ENCODE measurements around the gene XRCC5.

The XRCC5 gene

DNA sequence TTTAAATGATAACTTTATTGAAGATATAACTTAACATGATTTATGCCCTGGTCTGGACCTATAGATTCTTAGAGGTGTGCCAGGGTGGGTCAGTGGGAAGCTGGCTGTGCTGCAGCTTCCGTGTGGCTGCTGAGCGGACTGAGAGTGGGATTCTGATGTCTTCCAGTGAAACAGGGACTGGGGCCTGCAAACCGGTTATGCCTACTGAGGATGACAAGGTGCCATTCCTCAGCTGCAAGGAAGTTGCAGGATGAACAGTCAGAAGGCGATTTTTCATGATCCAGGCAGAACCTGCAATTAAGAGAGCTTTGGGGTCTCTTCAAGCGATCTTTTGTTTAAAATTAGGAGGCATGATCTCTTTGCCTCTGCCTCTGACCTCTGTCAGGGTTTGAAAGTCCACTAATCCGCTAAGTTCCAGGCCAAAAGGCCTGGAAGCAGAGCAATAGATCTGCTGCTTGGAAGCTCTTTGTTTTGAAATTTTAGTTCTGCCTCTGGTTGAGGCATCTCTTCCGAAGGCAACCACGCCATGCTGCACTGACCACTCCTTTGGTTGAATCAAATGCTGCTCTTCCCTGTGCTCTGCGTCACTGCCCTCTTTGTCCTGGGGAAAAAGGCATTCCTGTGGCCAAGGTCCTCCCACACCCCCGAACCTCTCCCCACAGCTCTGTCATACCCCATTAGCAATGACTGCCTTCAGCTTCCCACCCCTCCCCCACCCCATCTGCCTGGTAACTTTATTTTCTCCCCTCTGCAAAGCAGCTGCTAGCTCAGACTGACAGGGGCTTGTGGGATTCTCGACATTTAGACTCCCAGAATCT is 25.5 kb upstream of the XRCC5 start:
- in situ Hi-C loops (cut with MboI; ENCODE audit: low sequenced_read_pairs) = no loop called here

DNA sequence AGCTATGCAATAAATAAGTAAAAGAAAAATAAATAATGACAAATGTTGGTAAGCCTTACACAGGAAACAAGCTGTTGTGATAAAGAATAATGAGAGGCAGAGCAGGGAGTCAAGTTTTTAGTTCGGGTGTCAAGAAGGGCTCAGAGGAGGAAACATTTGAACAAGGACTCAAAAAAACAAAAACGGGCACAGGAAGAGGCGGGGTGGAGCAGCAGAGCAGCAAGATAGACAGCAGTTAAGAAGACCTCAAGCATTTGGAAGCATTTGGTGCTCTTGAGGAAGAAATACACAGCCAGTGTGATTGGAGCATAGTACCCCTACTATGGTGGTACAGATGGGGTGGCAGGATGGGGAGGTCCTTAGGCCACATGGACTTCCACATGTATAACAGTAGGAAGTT is 24.6 kb upstream of the XRCC5 start:
- in situ Hi-C loops (cut with MboI; ENCODE audit: low sequenced_read_pairs) = no loop called here

GRCh38 chr2:216086207-216086893 is 22.8 kb upstream of the XRCC5 start:
- in situ Hi-C loops (cut with MboI; ENCODE audit: low sequenced_read_pairs) = no loop called here

GRCh38 chr2:216090369-216090786 is 18.8 kb upstream of the XRCC5 start:
- in situ Hi-C loops (cut with MboI; ENCODE audit: low sequenced_read_pairs) = no loop called here

GRCh38 chr2:216092646-216093045 is 16.5 kb upstream of the XRCC5 start:
- in situ Hi-C loops (cut with MboI; ENCODE audit: low sequenced_read_pairs) = no loop called here

GRCh38 chr2:216094701-216095100 is 14.4 kb upstream of the XRCC5 start:
- in situ Hi-C loops (cut with MboI; ENCODE audit: low sequenced_read_pairs) = no loop called here

DNA sequence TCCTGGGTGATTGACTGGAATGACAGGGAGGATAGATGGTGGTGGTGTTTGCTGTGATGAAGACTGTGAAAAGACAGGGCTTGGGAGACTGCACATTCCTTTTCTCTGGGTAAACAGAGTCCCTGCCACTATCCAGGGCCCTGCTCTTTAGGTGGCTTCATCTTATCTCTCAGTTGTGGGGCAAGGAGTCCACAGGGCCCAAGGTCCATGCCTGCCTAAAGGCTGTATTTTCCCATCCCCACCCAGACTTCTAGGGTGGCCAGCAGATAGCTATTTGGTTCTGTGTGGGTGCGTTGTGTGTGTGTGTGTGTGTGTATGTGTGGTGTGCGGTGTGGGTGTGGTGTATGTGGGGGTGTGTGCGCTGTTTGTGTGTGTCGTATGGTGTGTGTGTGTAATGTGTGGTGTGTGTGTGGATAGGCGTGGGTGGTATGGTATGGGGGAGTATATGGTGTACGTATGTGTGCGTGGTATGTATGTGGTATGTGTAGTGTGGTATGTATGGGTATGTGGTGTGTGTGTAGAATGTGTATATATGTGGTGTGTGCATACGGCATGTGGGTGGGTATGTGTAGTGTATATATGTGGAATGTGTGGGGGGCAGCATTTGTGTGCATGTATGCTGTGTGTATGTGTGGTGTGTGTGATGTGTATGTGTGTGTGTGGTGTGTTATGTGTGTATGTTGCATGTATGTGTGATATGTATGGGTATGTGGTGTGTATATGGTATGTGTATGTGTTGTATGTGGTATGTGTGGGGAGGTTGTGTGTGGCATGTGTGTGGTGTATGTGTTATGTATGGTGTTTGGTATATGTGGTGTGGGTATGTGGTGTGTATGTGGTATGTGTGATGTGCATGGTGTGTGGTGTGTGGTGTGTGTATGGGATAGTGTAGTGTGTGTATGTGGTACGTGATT is 10.5 kb upstream of the XRCC5 start:
- in situ Hi-C loops (cut with MboI; ENCODE audit: low sequenced_read_pairs) = no loop called here

GRCh38 chr2:216101109-216101508 is 8.0 kb upstream of the XRCC5 start:
- in situ Hi-C loops (cut with MboI; ENCODE audit: low sequenced_read_pairs) = loop anchor here (25.0 kb wide), 1 partner anchor 311 kb away; the partner anchor contains the start of gene SMARCAL1

DNA sequence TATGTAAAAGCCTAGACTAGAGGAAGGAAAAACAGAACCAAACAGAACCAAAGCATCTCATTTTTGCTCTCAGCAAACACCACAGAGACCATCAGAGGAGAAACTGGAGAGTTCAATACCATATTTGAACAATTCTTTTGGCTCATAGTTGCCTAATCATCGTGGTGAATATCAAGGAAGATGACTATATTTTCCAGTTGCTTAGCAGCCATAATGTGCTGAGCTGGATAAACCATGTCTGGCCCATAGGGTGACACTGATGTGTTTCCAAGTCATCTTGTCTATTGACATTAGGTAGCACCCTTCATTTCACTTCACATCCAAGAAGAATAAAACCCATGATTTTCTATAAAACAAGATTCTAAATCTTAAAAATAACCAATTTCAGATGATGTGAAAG is 5.9 kb upstream of the XRCC5 start:
- in situ Hi-C loops (cut with MboI; ENCODE audit: low sequenced_read_pairs) = loop anchor here (25.0 kb wide), 1 partner anchor 309 kb away; the partner anchor contains the start of gene SMARCAL1

GRCh38 chr2:216104691-216105090 is 4.5 kb upstream of the XRCC5 start:
- in situ Hi-C loops (cut with MboI; ENCODE audit: low sequenced_read_pairs) = loop anchor here (25.0 kb wide), 1 partner anchor 308 kb away; the partner anchor contains the start of gene SMARCAL1

DNA sequence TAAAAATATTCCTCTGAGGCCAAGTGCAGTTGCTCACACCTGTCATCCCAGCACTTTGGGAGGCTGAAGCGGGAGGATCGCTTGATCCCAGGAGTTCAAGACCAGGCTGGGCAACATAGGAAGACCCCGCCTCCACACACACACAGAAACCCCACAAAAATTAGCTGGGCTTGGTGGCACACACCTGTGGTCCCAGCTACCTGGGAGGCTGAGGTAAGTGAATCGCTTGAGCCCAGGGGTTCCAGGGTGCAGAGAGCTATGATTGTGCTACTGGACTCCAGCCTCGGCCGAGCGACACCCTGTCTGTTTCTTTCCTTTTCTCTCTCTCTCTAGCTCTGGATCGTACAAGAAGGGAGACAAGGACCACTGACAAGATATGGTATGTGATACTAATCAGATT is 1.8 kb upstream of the XRCC5 start:
- in situ Hi-C loops (cut with MboI; ENCODE audit: low sequenced_read_pairs) = loop anchor here (25.0 kb wide), 1 partner anchor 305 kb away; the partner anchor contains the start of gene SMARCAL1

- in situ Hi-C loops (cut with MboI; ENCODE audit: low sequenced_read_pairs) = loop anchor here (25.0 kb wide), 1 partner anchor 305 kb away; the partner anchor contains the start of gene SMARCAL1
These were observed 1.4 kb upstream of the XRCC5 start for GRCh38 chr2:216107760-216108159.

DNA sequence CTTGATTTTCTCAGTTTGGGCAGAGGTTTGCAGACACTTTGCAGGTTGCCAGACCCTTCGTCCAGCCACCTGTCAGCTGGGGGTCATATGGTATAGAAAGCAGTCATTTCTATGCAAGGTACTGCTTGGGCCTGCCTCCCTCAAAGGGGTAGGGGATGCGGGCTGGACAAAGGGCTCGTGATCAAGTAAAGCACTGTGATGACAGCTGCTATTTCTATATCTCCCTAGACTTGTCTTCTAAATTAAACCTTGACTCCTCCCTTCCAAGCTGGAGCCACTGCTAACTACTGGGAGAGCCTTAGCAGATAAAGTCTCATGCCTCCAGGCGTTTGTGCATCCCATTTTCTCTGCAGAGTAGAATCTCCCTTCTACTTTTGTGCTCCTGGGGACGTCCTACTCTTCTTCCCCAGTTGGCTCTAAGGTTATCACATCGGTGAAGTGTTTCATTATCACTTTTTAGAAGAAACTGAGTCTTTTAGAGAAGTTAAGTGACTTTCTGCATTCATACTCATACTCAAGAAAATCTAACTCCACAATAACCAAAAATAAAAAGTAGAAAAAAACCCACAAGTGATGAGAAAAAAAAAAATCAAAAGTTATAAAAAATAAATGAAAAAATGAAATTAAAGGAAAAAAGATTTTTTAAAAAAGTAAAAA is 710 bp upstream of the XRCC5 start:
- in situ Hi-C loops (cut with MboI; ENCODE audit: low sequenced_read_pairs) = loop anchor here (25.0 kb wide), 1 partner anchor 304 kb away; the partner anchor contains the start of gene SMARCAL1

DNA sequence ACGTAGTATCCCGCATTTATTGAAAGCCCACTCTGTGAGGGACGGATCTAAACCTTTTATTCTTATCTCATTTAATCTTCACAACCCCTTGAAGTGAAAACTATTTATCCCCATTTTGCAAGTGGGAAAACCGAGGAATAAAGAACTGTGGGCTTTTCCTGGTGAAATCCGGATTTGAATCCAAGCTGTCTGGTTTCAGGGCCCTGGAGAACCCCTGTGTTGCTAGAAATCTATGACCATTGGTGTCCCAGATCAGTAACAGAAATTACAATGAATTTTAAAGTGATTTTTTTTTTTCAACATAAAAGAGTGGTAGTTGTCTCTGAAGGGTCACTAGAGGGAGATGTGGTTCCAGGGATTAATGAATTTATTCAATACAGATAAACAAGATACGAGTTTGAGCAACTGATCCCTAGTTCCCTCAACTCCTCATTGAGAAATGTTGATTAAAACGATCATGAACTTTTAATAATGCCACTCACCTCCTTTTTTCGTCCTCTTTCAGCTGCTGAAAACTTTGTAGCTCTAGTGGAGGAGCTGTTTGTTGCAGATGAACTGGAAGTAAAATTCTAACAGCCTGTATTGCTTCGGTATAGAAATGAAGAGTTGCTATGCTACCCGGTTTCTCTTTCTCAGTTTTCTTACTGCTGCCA is 940 bp downstream of the XRCC5 start:
- in situ Hi-C loops (cut with MboI; ENCODE audit: low sequenced_read_pairs) = loop anchor here (25.0 kb wide), 1 partner anchor 302 kb away; the partner anchor contains the start of gene SMARCAL1

DNA sequence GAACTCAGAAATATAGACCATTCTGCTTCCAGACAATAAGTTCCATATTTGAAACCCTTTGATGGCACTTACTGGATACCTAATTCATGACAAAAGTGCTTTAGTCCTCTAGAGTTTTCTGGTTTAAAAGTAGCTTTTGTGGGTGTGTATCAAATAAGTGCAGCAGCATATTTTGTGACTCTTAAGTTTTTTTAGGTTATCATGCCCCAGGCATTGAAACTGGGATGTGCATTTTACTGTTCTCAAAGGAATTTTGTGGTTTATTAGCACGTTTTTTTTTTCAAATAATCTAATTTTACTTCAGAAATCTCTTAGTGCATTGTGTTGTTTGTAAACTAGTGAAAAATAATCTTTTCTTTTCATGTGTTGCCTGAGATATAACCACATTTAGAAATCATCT is 1.5 kb downstream of the XRCC5 start:
- in situ Hi-C loops (cut with MboI; ENCODE audit: low sequenced_read_pairs) = loop anchor here (25.0 kb wide), 1 partner anchor 302 kb away; the partner anchor contains the start of gene SMARCAL1

- in situ Hi-C loops (cut with MboI; ENCODE audit: low sequenced_read_pairs) = loop anchor here (25.0 kb wide), 1 partner anchor 301 kb away; the partner anchor contains the start of gene SMARCAL1
These were observed 2.0 kb downstream of the XRCC5 start for GRCh38 chr2:216111122-216111521.

DNA sequence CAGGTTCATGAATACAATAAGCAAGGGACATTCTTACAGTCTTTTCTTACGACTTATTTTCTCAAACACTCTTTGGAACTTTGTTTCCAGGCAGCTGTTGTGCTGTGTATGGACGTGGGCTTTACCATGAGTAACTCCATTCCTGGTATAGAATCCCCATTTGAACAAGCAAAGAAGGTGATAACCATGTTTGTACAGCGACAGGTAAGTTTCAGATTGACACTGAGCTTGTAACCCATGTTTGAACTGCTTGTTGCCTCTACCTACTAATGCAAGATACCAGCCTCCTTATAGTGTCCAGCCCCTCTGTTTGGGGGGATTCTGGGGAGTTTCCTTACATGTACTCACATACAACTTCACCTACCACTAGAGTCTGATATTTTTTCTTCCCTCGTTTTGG is 3.8 kb downstream of the XRCC5 start:
- in situ Hi-C loops (cut with MboI; ENCODE audit: low sequenced_read_pairs) = loop anchor here (25.0 kb wide), 1 partner anchor 299 kb away; the partner anchor contains the start of gene SMARCAL1

DNA sequence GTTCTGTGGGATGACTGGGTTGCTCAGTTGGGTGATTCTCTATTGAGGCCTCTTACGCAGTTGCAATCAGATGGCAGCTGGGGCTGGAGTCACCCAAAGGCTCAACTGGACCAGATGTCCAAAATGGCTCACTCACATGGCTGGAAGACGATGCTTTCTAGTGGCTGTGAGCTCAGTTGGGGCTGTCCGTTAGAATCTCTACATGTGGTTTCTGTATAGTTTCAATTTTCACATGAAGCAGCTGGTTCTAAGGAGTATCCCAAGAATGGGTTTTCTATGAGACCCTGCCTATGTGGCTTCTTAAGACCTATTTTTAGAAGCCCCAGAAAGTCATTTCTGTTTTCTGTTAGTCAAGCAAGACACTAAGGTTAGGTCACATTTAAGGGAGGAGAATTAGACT is 4.4 kb downstream of the XRCC5 start:
- in situ Hi-C loops (cut with MboI; ENCODE audit: low sequenced_read_pairs) = loop anchor here (25.0 kb wide), 1 partner anchor 299 kb away; the partner anchor contains the start of gene SMARCAL1

- in situ Hi-C loops (cut with MboI; ENCODE audit: low sequenced_read_pairs) = loop anchor here (25.0 kb wide), 1 partner anchor 298 kb away; the partner anchor contains the start of gene SMARCAL1
These were observed 5.2 kb downstream of the XRCC5 start for GRCh38 chr2:216114382-216114713.
